ENCODE measurements around the gene GZF1.
A peak's percentile ranks its signal among the peaks of the same experiment; 100 is the strongest.

GZF1 gene

GRCh38 chr20:23410916-23411695 lies 49.1 kb downstream of the GZF1 start:
- no peak for DNase-seq

- no peak for DNase-seq
These were observed 50.0 kb downstream of the GZF1 start for GRCh38 chr20:23412026-23412425.

GRCh38 chr20:23413862-23414422 lies 52.0 kb downstream of the GZF1 start:
- DNase-seq = no peak

- DNase-seq = no peak
These were observed 52.7 kb downstream of the GZF1 start for GRCh38 chr20:23414526-23415188.

GRCh38 chr20:23415555-23415954 lies 53.6 kb downstream of the GZF1 start:
- no peak for DNase-seq

- no peak for DNase-seq
These were observed 54.1 kb downstream of the GZF1 start for GRCh38 chr20:23415959-23416583.

- no peak for DNase-seq
These were observed 55.9 kb downstream of the GZF1 start for GRCh38 chr20:23417861-23418260.

- DNase-seq = no peak
These were observed 57.6 kb downstream of the GZF1 start for GRCh38 chr20:23419657-23419994.

GRCh38 chr20:23419995-23420901 lies 58.3 kb downstream of the GZF1 start:
- no peak for DNase-seq

GRCh38 chr20:23420943-23421931 lies 59.3 kb downstream of the GZF1 start, which contains the start of gene NAPB:
NAPB (minus strand) TSS chr20:23421488; CDS start chr20:23421402, 86 bp downstream.
- DNase-seq = peak; percentile 84

All from T1000 (cell line).